K562 (cell line): ENCODE measurements around the gene CLASP2. TPM values are rescaled to one million over a fixed set of nuclear protein-coding genes. Genes with fewer than 3 reads are reported as not detected.

ENCODE experiments used
- TCF7 ChIP-seq: sonication (generic); IDR thresholded peaks from 2 replicates; pipeline ENCODE4 v1.6.1; 2016; ENCODE audit warnings: antibody characterized with exemption, borderline replicate concordance
- polyA plus RNA-seq, 8 experiments: library from polyadenylated mRNA; depleted of rRNA in 4 of 8; stranded (reverse) in 5 of 8; unstranded in 3 of 8; fragments of >200 nt; fragmentation: Nextera tagmentation in 2 of 8; fragmentation: Illumina TruSeq in 1 of 8; extraction: Ambion mirVana in 2 of 8; extraction: Trizol in 1 of 8; gene quantifications; 2 replicates each; pipeline versions ENCODE4 v1.2.1 to v1.2.3, GENCODE V29; 2011 to 2014; ENCODE audit warnings: inconsistent platforms in 1 of 8, missing spikeins in 1 of 8
- total RNA-seq, 7 experiments: library from RNA; depleted of rRNA in 6 of 7; stranded (reverse); fragments of >200 nt in 6 of 7; fragmentation: Illumina TruSeq in 2 of 7; extraction: Trizol in 2 of 7; gene quantifications; 2 replicates each; pipeline versions ENCODE4 v1.2.1 to v1.2.3, GENCODE V29; 2011 to 2021; ENCODE audit warnings: low replicate concordance in 1 of 7
- TF ChIP-seq, protein P1 (sequence below), 2 experiments: fragments of 450-650 bp; formaldehyde crosslinking in 1 of 2; IDR thresholded peaks; 2 replicates each; pipeline versions ENCODE4 v1.4.0 to v1.6.1; 2014 to 2020; ENCODE audit warnings: mild to moderate bottlenecking in 2 of 2, borderline replicate concordance in 1 of 2, low read depth in 1 of 2

Gene CLASP2
- total and polyA plus RNA-seq, 9 of the 15 experiments (the other 6 are each of a cell fraction or from before 2014, with no cell fraction given), result 13.5 to 107 (median 71.8) TPM

DNA sequence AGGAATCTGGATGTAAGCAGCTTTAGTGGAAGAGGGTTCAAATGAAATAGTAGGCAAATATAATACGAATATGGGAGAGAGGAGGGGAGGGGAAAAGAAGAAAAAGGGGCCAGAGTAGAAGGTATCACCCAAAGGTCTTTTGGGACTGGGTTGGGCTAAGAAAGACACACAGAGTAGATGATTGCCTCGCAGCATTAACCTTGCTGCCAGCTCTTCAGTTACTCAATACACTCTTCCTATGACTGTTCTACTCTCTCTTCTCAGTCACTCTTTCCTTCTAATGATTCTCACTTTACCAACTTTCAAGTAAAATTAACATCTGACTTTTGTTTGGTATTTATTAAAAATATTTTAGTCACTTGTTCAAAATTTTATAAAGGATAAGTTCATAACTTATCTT lies 52.8 kb downstream of the CLASP2 start (continued):
- TF ChIP-seq, protein P1, sequence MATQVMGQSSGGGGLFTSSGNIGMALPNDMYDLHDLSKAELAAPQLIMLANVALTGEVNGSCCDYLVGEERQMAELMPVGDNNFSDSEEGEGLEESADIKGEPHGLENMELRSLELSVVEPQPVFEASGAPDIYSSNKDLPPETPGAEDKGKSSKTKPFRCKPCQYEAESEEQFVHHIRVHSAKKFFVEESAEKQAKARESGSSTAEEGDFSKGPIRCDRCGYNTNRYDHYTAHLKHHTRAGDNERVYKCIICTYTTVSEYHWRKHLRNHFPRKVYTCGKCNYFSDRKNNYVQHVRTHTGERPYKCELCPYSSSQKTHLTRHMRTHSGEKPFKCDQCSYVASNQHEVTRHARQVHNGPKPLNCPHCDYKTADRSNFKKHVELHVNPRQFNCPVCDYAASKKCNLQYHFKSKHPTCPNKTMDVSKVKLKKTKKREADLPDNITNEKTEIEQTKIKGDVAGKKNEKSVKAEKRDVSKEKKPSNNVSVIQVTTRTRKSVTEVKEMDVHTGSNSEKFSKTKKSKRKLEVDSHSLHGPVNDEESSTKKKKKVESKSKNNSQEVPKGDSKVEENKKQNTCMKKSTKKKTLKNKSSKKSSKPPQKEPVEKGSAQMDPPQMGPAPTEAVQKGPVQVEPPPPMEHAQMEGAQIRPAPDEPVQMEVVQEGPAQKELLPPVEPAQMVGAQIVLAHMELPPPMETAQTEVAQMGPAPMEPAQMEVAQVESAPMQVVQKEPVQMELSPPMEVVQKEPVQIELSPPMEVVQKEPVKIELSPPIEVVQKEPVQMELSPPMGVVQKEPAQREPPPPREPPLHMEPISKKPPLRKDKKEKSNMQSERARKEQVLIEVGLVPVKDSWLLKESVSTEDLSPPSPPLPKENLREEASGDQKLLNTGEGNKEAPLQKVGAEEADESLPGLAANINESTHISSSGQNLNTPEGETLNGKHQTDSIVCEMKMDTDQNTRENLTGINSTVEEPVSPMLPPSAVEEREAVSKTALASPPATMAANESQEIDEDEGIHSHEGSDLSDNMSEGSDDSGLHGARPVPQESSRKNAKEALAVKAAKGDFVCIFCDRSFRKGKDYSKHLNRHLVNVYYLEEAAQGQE (IDR thresholded peaks at IDR 0.05; ENCODE audit: borderline replicate concordance), result no peak
- TF ChIP-seq, protein P1 (CRISPR knock-in tag; IDR thresholded peaks at IDR 0.05; ENCODE audit: low read depth), result no peak
- no peak for TF ChIP-seq TCF7
